Stimulated activated CD8-positive, alpha-beta memory T cell treated with anti-CD3 and anti-CD28 coated beads, Interleukin-15, amount 100 ng/mL, for 4 hours (primary cell): ENCODE results near the gene CHCHD6.

Source experiments
- DNase-seq, 2 donors: peaks; one replicate each; pipeline ENCODE4 v3.0.0-alpha.2; 2020; ENCODE audit warnings: low read depth in 2 of 2

Gene CHCHD6

DNA sequence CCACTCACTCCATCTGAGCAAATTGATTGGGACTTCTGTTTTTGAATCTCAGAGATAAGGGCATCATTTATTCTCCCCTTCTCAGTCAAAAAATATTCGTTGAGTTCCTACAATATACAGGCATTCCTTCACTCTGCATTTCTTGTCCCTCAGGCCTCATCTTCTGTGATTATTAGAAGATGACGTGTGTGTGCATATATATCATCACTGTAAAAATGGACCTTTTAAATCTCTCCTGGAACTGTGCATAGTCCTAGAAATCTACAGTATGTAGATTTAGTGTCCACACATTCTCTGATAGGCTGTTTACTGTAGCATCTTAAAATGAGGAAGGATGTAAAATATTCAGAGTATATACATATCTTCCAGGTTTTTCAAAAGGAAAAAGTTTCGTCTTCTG is 235.7 kb downstream of the CHCHD6 start:
- DNase-seq, result no peak

DNA sequence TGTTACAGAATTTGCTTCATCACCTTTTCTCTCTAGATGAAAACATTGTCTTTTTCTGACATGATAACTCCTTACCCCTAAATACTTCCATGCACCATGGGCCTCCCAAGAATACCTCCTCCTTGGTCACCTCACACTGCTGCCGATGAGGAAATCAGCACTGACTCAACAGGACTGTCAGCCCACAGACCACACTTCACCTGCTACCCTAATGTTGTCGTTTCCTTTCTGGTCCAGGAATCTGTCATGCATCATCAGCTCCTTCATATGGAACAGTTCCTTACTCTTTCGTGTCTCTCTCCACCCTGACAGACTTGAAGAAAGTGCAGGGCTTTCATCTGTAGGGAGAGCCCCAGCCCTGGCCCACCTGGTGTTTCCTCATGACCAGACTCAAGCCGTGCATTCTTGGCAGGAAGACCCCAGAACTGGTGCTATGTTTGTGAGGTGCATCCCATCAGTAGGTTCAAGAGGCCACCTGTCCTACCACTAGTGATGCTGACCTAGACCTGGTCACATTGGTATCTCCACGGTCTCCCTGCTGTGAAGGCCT is 237.8 kb downstream of the CHCHD6 start:
- DNase-seq, result no peak

DNA sequence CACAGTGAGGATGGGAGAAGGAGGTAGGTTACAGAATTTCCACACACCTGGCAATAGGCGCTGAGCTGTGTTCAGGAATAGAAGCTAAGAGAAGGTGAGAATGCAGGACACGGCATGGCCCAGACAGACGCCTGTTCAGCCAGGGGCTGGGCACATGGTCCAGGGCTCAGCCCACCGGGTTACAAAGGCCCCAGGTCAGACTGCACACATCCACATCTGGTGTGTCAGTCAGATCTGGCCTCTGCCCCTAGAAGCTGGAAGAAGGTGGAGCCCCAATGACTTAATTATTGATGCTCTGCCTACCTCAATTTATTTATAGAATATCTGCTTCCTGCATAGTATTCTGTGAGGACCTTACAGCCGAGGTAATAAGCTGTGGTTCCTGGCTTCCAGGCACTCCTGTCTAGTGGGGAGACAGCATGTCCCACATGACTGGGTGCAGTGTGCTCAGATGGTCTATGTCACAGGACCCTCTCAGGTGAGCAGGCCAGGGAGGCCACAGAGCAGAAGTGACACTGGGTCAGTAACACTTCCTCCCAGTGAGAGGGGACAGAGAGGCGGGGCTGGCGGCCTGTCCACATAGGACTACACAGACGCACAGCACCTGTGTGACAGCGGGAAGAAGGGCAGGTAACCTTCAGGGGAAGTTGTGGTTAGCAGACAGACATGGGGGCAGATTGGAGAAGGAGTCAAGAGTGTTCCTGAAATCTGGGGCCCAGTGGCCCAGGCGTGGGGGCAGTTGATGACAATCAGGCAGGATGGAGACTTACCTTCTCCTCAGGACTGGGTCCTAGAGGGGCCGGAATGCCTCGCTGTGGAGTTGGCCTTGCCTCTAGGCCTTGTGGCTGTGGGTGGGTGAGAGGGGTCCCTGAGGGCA is 240.3 kb downstream of the CHCHD6 start:
- DNase-seq, result no peak

GRCh38 chr3:126945171-126945721 is 241.2 kb downstream of the CHCHD6 start:
- DNase-seq, result no peak

DNA sequence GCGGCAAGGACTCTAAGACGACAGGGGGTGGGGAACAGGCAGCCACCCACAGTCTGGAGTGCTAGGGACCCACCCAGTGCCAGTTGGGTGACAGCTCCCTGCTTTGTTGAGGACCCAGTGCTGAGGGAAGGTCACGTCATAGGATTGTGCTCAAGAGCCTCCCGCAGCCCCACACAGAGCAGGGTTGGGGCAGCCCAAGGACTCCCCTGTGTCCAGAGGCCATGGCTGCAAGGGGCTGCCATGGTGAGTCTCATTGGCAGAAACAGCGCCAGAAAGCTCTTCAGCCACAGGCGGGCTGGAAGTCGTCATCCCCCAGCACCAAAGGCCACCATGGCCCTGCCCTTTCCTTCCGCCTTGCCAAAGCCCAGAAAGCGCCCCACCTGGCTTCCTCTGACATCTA is 241.9 kb downstream of the CHCHD6 start:
- DNase-seq, result no peak

- DNase-seq, result no peak
Observed at GRCh38 chr3:126946405-126946804, 242.4 kb downstream of the CHCHD6 start.

GRCh38 chr3:126947429-126947828 is 243.4 kb downstream of the CHCHD6 start:
- DNase-seq, result no peak

DNA sequence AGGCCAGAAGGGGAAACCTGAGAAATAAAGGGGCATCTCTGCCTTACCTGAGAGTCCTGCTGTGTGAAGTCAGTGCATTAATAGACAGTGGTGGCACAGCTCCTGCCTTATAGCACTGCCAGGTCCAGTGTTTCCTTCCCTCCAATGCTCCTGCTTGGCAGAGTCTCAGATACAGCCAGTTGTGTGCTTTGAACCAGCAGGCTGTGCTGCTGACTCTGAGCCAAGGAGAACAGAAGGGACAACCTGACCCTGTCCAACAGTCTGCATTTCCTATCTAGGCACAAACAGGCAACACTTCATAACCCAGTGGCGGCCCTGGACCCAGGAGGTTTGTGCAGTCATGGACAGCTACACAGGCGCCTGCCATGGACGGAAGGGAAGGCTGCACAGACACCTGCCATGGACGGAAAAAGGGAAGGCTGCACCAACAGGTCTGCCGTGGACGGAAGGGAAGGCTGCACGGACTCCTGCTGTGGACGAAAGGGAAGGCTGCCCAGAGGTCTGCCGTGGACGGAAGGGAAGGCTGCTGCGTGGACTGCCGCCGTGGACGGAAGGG is 245.0 kb downstream of the CHCHD6 start:
- DNase-seq, result no peak

GRCh38 chr3:126951561-126951960 is 247.5 kb downstream of the CHCHD6 start:
- DNase-seq, result no peak

- DNase-seq, result no peak
Observed at GRCh38 chr3:126952261-126952982, 248.4 kb downstream of the CHCHD6 start.

DNA sequence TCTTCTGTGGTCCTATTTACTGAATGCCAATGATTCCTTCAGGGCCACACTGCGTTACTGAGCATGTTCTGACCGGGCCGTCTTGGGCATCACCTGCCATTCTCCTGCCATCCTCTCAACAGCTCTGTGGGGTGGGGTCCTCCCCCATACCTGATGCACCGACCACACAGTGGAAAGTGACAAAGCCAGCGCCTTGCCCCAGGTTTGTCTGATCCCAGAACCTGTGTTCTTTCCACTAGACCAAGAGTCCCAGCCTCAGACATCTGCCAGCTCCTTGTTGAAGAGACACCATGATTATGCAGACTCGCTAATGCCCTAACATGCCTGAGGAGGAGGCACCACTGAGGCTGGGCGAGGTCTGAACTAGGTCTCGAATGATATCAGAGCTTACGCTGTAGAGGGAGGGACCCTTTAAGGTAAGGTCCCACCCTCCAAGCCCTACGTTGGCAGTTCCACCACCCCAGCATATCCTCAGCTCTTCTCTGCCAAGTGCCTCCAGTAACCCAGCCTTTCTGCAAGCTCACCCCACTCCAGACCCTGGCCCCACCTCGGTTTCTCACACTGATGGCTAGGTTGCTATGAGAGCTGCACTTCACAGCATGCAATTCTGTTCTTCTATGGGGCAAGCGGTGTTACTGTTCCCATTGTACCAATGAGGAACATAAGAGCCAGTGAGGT is 249.1 kb downstream of the CHCHD6 start:
- no peak for DNase-seq

DNA sequence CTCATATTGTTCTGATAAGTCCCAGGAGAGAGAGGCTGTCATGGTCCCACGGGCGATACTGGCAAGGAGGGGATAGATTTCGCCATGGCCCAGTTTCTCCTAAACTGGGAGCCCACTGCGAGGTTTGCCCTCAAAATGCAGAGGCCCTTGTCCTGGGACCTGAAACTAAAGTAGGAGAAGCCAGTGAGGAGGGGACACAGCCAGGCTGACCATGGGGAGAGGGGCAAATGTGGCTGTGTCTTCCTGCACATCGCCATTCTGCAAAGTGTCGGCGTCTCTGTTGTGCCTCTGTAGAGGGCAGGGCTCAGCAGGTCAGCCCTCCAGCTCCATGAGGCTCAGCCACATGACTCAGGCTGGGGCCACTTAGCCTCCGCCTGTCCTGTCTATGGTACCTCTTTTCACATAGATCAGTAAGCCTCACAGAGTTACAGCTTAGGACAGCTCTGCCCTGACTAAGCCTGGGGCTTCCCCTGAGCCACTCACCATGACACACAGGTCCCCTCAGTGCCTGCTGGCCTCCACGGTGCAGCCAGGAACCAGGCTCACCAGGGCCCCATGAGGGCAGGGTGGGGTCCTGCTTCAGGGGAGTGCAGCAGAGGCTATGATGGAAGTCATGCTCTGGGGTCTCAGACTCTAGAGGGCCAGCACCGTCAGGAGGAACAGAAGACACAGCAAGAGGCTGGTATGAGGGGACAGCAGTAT is 250.3 kb downstream of the CHCHD6 start:
- no peak for DNase-seq

- no peak for DNase-seq
Observed at GRCh38 chr3:126955004-126955790, 251.2 kb downstream of the CHCHD6 start.

GRCh38 chr3:126956361-126956760 is 252.3 kb downstream of the CHCHD6 start:
- DNase-seq, result no peak

DNA sequence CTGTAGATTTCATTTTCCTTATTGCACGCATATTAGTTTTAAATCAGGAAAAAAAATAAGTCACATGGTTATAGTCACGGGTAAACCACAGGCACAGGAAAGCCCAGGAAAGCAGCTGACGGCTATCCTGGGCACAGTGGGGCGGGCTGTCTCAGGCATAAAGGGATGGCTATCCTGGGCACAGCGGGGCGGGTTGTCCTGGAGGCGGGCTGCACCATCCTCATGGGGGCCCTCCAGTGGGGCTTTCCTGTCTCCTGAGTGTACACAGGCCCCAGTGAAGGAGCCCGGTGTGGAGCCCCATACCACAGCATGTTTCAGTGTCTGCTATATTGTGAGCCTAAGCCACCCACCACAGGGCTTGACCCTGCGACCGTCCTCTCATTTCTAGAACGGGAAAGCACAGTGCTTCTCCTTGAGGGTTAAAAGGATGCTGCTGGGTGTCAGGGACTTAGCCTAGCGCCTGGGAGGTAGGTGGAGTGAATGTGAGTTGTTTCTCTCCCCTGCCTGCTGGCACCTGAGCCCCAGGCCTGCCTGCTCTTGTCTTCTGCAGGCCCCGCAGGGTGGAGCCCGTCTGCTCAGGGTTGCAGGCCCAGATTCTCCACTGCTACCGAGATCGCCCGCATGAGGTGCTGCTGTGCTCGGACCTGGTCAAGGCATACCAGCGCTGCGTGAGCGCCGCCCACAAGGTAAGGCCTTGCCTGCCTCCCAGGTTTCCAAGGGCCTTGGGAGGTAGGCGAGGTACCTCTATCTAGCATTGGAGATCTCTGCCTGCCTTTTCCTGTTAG is 253.0 kb downstream of the CHCHD6 start:
- no peak for DNase-seq

GRCh38 chr3:126957776-126958637 is 254.0 kb downstream of the CHCHD6 start:
- no peak for DNase-seq

- DNase-seq, result no peak
Observed at GRCh38 chr3:126958638-126959085, 254.6 kb downstream of the CHCHD6 start.
